ENCODE results near the gene NPHS1.
"Not testable (repeated sequence)": the region's sequence is repeated elsewhere in the genome, so short reads cannot be mapped to it uniquely, and the experiment has no call there.

The NPHS1 gene

GRCh38 chr19:35879068-35879467 is 26.8 kb upstream of the NPHS1 start:
- DNase-seq = peak in 1 of 14 donors; percentile 22

GRCh38 chr19:35874392-35874930 is 22.2 kb upstream of the NPHS1 start:
- no peak for DNase-seq

- DNase-seq = no peak
These were observed 19.9 kb upstream of the NPHS1 start for GRCh38 chr19:35872180-35872579.

GRCh38 chr19:35871611-35872010 is 19.3 kb upstream of the NPHS1 start:
- DNase-seq = no peak

- no peak for DNase-seq
These were observed 18.5 kb upstream of the NPHS1 start for GRCh38 chr19:35870798-35871197.

GRCh38 chr19:35870124-35870736 is 17.9 kb upstream of the NPHS1 start:
- DNase-seq = not testable (repeated sequence)

DNA sequence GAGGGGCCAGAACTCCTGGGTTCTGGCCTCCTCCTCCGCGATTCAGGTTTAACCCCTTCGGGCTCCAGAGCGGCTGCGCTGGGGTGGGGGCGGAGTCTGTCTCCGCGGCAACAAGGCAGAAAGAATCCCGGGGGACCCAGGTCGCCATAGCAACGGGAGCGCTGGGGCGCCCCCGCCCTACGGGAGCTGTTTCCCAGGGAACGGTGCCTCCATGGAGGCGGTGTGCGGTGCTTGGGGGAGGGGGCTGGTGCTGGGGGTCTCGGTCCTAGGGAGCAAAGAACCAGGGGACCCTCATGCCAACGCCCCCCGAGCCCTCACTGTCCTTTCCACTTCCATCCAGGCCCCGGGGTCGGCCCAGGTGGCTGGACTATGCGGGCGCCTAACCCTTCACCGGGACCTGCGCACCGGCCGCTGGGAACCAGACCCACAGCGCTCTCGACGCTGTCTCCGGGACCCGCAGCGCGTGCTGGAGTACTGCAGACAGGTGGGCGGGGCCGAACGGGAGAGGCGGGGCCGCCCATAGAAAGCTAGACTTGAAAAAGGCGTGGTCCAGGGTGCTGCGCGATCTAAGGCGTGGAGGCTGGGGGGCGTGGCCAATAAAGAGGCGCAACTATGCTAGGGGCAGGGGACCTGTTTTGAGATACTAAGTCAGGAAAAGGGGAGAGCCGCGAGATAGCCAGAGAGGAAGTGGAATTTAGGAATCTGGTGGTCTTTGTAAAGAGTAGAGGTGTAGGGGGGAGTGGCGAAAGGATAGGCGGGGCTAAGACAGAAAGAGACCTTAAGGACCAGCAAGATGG is 17.2 kb upstream of the NPHS1 start:
- peak in 12 of 14 donors; percentile 29 to 80 (median 58) for DNase-seq

DNA sequence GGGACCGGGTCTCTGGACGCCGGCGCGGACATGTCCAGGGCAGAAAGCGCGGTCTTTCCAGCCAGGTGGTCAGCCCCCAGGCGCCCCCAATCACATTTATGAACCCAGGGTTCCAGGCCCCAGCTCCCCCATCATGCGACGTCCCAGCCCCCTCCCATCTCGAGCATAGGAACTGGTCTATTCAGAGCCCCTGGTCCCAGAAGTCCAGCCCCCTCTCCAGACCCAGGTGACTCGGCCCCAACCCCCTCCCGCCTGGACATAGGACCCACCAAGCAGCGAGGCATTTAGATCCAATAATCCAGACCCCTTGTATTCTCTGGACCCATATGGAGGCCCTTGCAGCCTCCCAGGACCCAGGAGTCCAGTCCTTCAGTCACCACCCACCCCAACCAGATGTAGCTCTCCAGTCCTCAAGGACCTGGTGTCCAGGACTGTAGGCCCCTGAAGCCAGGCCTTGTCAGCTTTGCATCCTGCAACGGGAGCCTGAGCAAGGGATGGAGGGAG is 16.6 kb upstream of the NPHS1 start:
- DNase-seq = no peak

- DNase-seq = peak in 13 of 14 donors; percentile 46 to 90 (median 76)
These were observed 16.0 kb upstream of the NPHS1 start, which contains the start of gene APLP1 for GRCh38 chr19:35868172-35868822. APLP1 (plus strand) TSS chr19:35868574; CDS start chr19:35868637, 63 bp downstream.

DNA sequence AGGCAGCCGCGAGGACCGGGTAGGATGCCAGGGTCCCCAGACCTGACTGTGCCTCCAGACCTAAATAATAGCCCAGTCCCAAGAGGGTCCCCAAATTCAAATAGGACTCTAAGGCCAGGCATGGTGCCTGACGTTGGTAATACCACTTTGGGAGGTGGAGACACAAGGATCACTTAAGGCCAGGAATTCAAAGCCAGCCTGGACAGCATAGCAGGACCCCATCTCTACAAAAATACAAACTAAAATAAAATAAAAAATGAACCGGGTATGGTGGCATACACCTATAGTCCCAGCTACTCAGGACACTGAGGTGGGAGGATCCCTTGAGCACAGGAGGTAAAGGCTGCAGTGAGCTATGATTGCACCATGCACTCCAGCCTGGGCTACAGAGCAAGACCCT is 10.7 kb upstream of the NPHS1 start:
- no peak for DNase-seq

DNA sequence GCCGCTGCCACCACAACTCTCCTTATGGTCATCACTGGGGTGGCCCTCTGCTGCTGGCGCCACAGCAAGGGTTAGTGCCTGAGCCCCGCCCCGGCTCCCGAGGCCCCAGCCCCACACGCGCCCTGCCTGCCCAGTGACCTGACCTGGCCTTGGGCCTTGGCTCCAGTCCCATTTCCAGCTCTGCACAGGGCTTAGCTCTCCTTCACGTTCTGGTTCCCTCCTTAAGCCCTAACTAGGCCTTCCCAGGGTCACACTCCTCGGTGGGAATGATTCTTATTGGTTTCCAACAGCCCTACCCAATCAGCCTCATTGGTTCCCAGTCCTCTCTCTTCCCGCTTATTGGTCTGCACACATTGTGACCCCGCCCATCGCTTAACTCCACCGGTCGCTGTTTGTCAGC is 10.2 kb upstream of the NPHS1 start:
- DNase-seq = no peak

GRCh38 chr19:35861640-35862160 is 9.4 kb upstream of the NPHS1 start:
- no peak for DNase-seq

GRCh38 chr19:35860818-35861639 is 8.7 kb upstream of the NPHS1 start:
- no peak for DNase-seq

DNA sequence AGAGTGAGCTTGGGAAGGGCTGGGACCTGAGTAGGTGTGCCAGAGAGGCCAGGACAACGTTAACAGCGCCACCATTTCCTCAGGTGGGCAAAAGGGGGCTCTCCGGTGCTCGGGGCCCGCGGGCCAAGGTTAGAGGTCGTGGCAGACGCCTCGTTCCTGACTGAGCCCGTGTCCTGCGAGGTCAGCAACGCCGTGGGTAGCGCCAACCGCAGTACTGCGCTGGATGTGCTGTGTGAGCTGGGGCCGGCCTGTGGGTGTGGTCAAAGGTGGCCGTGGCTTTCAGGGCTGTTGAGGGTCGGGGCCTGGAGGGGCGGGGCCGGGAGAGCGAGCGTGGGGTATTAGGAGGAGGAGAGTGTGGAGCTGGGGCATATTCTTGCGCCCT is 8.1 kb upstream of the NPHS1 start:
- DNase-seq = no peak

GRCh38 chr19:35859414-35859813 is 7.1 kb upstream of the NPHS1 start:
- no peak for DNase-seq

GRCh38 chr19:35858311-35858710 is 6.0 kb upstream of the NPHS1 start:
- no peak for DNase-seq

DNA sequence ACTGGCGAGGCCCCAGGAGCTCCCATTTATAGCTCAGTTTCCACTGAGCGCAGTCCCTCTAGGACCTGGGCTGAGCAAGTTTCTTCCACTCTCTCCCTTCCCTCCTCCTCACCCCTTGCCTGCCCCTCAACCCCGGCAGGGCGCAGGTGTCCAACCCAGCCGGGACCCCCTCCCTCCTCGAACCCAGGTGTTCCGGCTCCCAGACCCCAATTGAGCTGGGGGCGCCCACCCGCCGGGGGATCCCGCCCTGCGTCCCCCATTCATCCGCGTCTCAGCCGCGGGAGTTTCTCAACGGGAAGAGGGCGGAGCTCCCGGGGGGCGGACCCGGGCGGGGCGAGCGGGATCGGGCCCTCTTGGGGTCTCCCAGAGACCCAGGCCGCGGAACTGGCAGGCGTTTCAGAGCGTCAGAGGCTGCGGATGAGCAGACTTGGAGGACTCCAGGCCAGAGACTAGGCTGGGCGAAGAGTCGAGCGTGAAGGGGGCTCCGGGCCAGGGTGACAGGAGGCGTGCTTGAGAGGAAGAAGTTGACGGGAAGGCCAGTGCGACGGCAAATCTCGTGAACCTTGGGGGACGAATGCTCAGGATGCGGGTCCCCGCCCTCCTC is 4.3 kb upstream of the NPHS1 start, which contains the start of gene KIRREL2:
KIRREL2 (plus strand) TSS at position 366 of the 604 bp plus-strand sequence; CDS start at position 575, 209 bp downstream.
- peak in 1 of 14 donors; percentile 14 for DNase-seq

GRCh38 chr19:35853038-35853756 is 893 bp upstream of the NPHS1 start:
- DNase-seq = no peak

DNA sequence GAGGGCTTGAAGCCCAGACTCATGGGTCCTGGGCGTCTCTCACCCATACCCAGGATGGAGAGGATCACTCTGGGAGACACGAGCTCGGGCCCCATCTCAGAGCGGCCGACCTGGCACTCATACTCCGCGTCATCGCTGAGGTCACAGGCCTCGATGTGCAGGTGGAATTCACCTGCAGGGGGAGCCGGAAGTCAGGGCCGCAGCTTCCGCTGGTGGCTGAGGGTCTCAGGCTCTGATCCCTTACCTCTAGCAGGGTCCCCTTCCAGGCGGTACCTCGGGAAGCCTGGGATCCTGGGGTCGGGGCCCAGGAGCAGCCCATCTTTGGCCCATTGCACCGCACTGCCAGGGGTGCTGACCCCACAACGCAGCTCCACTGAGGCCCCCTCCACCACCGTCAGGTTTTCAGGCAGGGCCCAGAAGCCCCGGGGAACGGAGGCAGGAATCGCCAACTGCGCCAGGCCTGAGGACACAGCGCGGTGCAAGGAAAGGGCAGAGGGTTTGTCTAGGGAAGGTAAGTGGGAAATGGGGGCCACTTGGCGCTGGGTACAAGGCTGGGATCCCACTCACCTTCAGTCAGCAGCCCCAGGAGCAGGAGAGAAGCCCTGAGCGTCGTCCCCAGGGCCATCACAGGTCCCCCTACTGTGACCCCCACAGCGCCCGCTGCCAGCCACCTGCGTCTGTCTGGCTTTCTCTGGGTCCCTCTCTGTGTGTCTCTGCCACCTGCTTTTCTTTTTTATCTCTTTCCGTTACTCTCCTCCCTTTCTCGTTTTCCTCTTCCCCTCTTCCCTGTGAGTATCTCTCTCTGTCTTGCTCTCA is 883 bp downstream of the NPHS1 start:
- no peak for DNase-seq

Measured in C1 segment of cervical spinal cord (tissue), 14 donors.